ENCODE data around the gene AARS2.

DNA sequence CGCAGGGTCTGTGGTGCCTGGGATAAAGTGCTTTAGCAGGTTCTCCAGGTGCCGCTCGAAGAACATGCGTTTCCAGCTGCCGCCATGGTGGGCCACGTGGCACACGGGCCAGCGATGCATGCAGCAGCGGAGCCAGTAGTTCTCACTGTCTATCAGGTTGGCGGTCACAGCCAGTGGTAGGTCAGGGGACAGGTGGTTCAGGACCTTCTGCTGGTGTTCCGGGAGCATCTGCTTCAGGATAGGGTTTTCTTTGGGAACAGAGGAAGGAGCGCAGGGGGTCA, 26.9 kb downstream of the AARS2 start:
- no peak for TF ChIP-seq CREB1 (IDR thresholded peaks at IDR 0.05)
- TF ChIP-seq, protein P1, sequence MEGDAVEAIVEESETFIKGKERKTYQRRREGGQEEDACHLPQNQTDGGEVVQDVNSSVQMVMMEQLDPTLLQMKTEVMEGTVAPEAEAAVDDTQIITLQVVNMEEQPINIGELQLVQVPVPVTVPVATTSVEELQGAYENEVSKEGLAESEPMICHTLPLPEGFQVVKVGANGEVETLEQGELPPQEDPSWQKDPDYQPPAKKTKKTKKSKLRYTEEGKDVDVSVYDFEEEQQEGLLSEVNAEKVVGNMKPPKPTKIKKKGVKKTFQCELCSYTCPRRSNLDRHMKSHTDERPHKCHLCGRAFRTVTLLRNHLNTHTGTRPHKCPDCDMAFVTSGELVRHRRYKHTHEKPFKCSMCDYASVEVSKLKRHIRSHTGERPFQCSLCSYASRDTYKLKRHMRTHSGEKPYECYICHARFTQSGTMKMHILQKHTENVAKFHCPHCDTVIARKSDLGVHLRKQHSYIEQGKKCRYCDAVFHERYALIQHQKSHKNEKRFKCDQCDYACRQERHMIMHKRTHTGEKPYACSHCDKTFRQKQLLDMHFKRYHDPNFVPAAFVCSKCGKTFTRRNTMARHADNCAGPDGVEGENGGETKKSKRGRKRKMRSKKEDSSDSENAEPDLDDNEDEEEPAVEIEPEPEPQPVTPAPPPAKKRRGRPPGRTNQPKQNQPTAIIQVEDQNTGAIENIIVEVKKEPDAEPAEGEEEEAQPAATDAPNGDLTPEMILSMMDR (IDR thresholded peaks at IDR 0.05; ENCODE audit: control extremely low read depth in 1 of 3, insufficient read depth in 1 of 3, low read depth in 1 of 3, low read length in 3 of 3), result no peak
- no peak for TF ChIP-seq POLR2A (IDR thresholded peaks at IDR 0.05; ENCODE audit: control extremely low read depth in 1 of 2, low read depth in 2 of 2, low read length in 2 of 2)
- no peak for TF ChIP-seq CHD1 (IDR thresholded peaks at IDR 0.05; ENCODE audit: low read depth, low read length)
